ENCODE data around the gene PDHX. TPM values are rescaled to one million over a fixed set of nuclear protein-coding genes. Genes with fewer than 3 reads are reported as not detected.
"Not testable (repeated sequence)": the region's sequence is repeated elsewhere in the genome, so short reads cannot be mapped to it uniquely, and the experiment has no call there.

Gene PDHX
- total RNA-seq, 4 donors from 2014 or later, result 22.5 to 41.1 (median 28.6) TPM

DNA sequence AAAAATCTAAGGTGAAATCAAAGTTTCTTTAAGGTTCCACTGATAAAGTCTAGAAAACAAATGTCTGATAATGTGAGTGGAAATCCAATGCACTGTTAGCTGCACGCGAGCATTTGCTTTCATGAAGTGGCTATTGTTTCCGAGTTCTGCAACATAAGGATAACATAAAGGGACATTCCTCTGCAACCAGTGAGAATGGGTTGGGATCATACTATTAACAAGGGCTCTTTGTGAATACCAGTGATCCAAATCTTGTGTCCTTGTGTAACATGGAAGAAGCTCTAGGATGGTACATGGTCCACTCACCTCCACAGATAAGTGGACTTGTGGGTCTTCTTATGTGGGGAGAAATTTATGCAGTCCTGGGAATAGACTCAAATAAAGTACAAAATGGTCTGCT, 24.8 kb upstream of the PDHX start:
- intact Hi-C loops (cut with DNase I; ENCODE audit: low total_unique reads), result no loop called here
- Histone ChIP-seq H3K9me3 (no peaks in the 10 kb centered on the region), H3K4me1 (no peaks in the 10 kb centered on the region), H3K4me3 (no peak overlapping the region), H3K27me3 (no peaks in the 10 kb centered on the region), H3K36me3 (no peaks in the 10 kb centered on the region), H3K27ac (no peak overlapping the region)
- DNase-seq, result no peak
- TF ChIP-seq CTCF (IDR thresholded peaks at IDR 0.05), result no peak

- no peaks in the 10 kb centered on the region for H3K36me3 ChIP-seq
- no peak for TF ChIP-seq CTCF (IDR thresholded peaks at IDR 0.05)
- H3K27me3 ChIP-seq, result no peaks in the 10 kb centered on the region
- no peaks in the 10 kb centered on the region for H3K4me1 ChIP-seq
- DNase-seq, result no peak
- no peak overlapping the region for H3K4me3 ChIP-seq
- no peak overlapping the region for H3K27ac ChIP-seq
- intact Hi-C loops (cut with DNase I; ENCODE audit: low total_unique reads), result no loop called here
- H3K9me3 ChIP-seq, result no peaks in the 10 kb centered on the region
Measured at GRCh38 chr11:34893416-34893815, 23.0 kb upstream of the PDHX start.

DNA sequence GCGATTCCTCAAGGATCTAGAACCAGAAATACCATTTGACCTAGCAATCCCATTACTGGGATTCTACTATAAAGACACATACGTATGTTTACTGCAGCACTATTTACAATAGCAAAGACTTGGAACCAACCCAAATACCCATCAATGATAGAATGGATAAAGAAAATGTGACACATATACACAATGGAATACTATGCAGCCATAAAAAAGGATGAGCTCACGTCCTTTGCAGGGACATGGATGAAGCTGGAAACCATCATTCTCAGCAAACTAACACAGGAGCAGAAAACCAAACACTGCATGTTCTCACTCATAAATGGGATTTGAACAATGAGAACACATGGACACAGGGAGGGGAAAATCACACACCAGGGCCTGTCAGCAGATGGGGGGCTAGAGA, 20.2 kb upstream of the PDHX start:
- H3K36me3 ChIP-seq; H3K27me3 ChIP-seq; H3K27ac ChIP-seq; DNase-seq; intact Hi-C loops (cut with DNase I; ENCODE audit: low total_unique reads); H3K4me1 ChIP-seq; H3K4me3 ChIP-seq: not testable (repeated sequence)
- peaks cover 0 to 23% of the 10 kb centered on the region in 2 donors for H3K9me3 ChIP-seq

DNA sequence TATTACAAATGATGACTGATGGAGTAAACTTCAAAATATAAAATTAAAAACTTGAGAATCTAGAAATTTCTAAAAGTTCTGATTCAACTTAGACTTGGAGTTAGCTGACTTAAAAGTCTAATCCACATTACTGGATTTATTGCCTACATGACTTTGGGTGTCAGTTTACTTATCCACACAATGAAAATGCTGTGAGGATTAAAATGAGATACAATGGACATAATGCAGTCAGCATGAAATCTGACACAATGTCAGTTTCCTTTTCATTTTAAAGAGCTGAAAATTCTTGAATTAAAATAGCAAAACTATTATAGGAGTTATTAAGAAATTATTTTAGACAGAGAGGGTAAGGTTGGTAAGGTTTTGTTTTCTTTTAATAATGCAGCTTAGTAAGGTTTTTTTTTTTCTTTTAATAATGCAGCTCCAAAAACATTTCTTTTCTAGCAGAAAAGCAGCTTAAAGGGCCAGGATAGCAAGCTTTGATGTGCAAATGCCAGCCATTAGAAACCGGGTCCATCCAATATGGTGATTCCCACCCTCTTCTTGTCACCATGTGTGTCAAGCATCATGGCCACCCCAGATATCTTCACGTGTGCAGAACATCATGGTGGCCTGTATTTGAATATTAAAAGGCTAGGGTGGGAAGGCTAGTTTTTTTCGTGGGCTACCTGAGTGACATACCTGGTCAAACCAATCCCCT, 19.1 kb upstream of the PDHX start:
- H3K36me3 ChIP-seq, result no peaks in the 10 kb centered on the region
- H3K4me3 ChIP-seq, result no peak overlapping the region
- no peak overlapping the region for H3K27ac ChIP-seq
- TF ChIP-seq CTCF (IDR thresholded peaks at IDR 0.05) (no peak), POLR2A (IDR thresholded peaks at IDR 0.05) (no peak)
- intact Hi-C loops (cut with DNase I; ENCODE audit: low total_unique reads), result no loop called here
- H3K27me3 ChIP-seq, result no peaks in the 10 kb centered on the region
- H3K4me1 ChIP-seq, result no peaks in the 10 kb centered on the region
- DNase-seq, result no peak
- H3K9me3 ChIP-seq, result peaks cover 0 to 23% of the 10 kb centered on the region in 2 donors

- H3K36me3 ChIP-seq, result no peaks in the 10 kb centered on the region
- H3K9me3 ChIP-seq, result peaks cover 0 to 23% of the 10 kb centered on the region in 2 donors
- H3K27me3 ChIP-seq, result no peaks in the 10 kb centered on the region
- no peaks in the 10 kb centered on the region for H3K4me1 ChIP-seq
- intact Hi-C loops (cut with DNase I; ENCODE audit: low total_unique reads), result no loop called here
- no peak for TF ChIP-seq CTCF (IDR thresholded peaks at IDR 0.05)
- no peak for TF ChIP-seq POLR2A (IDR thresholded peaks at IDR 0.05)
- DNase-seq, result no peak
- no peak overlapping the region for H3K27ac ChIP-seq
- H3K4me3 ChIP-seq, result no peak overlapping the region
Measured at GRCh38 chr11:34898474-34898873, 17.9 kb upstream of the PDHX start.

DNA sequence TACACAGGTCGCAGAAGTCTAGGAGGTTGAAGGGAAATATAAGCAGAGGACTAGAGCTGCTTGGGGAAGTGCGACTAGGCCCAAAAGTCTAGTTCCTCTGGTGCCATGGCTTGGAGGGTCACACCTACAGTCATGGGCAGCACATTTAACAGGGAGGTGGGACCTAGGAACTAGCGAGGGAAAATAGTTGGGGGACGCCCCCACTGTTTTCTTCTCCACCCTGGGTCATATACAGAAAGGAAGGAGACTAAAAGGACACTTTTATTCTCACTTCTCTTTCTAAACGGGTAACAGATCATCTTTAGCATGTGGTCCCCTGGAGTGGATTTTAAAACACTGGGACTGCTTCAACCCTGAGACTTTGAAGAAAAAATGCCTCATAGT, 16.8 kb upstream of the PDHX start:
- intact Hi-C loops (cut with DNase I; ENCODE audit: low total_unique reads), result no loop called here

More for the DNA sequence above, 16.8 kb upstream of the PDHX start:
- H3K27me3 ChIP-seq, result no peaks in the 10 kb centered on the region
- H3K36me3 ChIP-seq, result no peaks in the 10 kb centered on the region
- DNase-seq, result no peak
- H3K27ac ChIP-seq, result no peak overlapping the region
- H3K4me1 ChIP-seq, result no peaks in the 10 kb centered on the region
- TF ChIP-seq CTCF (IDR thresholded peaks at IDR 0.05) (no peak), POLR2A (IDR thresholded peaks at IDR 0.05) (no peak)
- H3K9me3 ChIP-seq, result peaks cover 0 to 23% of the 10 kb centered on the region in 2 donors
- no peak overlapping the region for H3K4me3 ChIP-seq
